GM12878 (cell line): ENCODE data around the gene SLX4IP. TPM values are rescaled to one million over a fixed set of nuclear protein-coding genes. Genes with fewer than 3 reads are reported as not detected.

Experiments
- E4F1 ChIP-seq: fragments of 450-650 bp; IDR thresholded peaks from 2 replicates; pipeline ENCODE4 v1.6.1; 2018; ENCODE audit warnings: borderline replicate concordance, mild to moderate bottlenecking; ENCODE audit not compliant: partially characterized antibody
- ETV6 ChIP-seq, 2 experiments: fragments of 450-650 bp in 1 of 2; IDR thresholded peaks in 1 of 2; conservative IDR thresholded peaks in 1 of 2; 2 replicates each; pipeline ENCODE4 v1.6.1; 2014; ENCODE audit warnings: antibody characterized with exemption in 1 of 2, borderline replicate concordance in 1 of 2, low read depth in 1 of 2, mild to moderate bottlenecking in 1 of 2, moderate library complexity in 1 of 2
- HSF1 ChIP-seq: fragments of 150-350 bp; IDR thresholded peaks from 2 replicates; pipeline ENCODE4 v1.6.1; 2014; ENCODE audit warnings: mild to moderate bottlenecking, low read depth, low read length
- JUNB ChIP-seq: IDR thresholded peaks from 2 replicates; pipeline ENCODE4 v1.6.1; 2016; ENCODE audit warnings: antibody characterized with exemption, mild to moderate bottlenecking
- KDM1A ChIP-seq: fragments of 200-600 bp; sonication (generic); IDR thresholded peaks from 2 replicates; pipeline ENCODE4 v1.6.1; 2016; ENCODE audit warnings: borderline replicate concordance
- MEF2B ChIP-seq: fragments of 450-650 bp; IDR thresholded peaks from 2 replicates; pipeline ENCODE4 v1.6.1; 2018; ENCODE audit warnings: mild to moderate bottlenecking, moderate library complexity; ENCODE audit not compliant: partially characterized antibody, poor library complexity, severe bottlenecking
- NFXL1 ChIP-seq: fragments of 450-650 bp; IDR thresholded peaks from 2 replicates; pipeline ENCODE4 v1.6.1; 2017; ENCODE audit warnings: antibody characterized with exemption, mild to moderate bottlenecking, borderline replicate concordance
- NR2C2 ChIP-seq: IDR thresholded peaks from 2 replicates; pipeline ENCODE4 v1.6.1; 2011; ENCODE audit warnings: borderline replicate concordance, low read depth; ENCODE audit not compliant: control insufficient read depth, insufficient read length
- PKNOX1 ChIP-seq: fragments of 450-650 bp; IDR thresholded peaks from 2 replicates; pipeline ENCODE4 v1.6.1; 2016; ENCODE audit warnings: mild to moderate bottlenecking
- RELA ChIP-seq: fragments of 450-650 bp; IDR thresholded peaks from 2 replicates; pipeline ENCODE4 v1.8.0; 2014; ENCODE audit warnings: borderline replicate concordance; ENCODE audit not compliant: partially characterized antibody
- RFX5 ChIP-seq: IDR thresholded peaks from 2 replicates; pipeline ENCODE4 v1.6.1; 2011; ENCODE audit warnings: low read depth, low read length, improper control_type of control experiment
- SKIL ChIP-seq: fragments of 450-650 bp; IDR thresholded peaks from 2 replicates; pipeline ENCODE4 v1.6.1; 2017; ENCODE audit warnings: mild to moderate bottlenecking, low read depth, inconsistent platforms; ENCODE audit not compliant: poor library complexity, severe bottlenecking
- SMC3 ChIP-seq: IDR thresholded peaks from 2 replicates; pipeline ENCODE4 v1.6.1; 2011; ENCODE audit warnings: low read length, improper control_type of control experiment, borderline replicate concordance
- SREBF1 ChIP-seq: IDR thresholded peaks from 2 replicates; pipeline ENCODE4 v1.6.1; 2012; ENCODE audit warnings: mild to moderate bottlenecking, low read length
- TAF1 ChIP-seq: IDR thresholded peaks from 2 replicates; pipeline ENCODE4 v1.6.1; 2011; ENCODE audit warnings: mild to moderate bottlenecking, low read depth, low read length, borderline replicate concordance
- ZBTB4 ChIP-seq: fragments of 450-650 bp; formaldehyde crosslinking; IDR thresholded peaks from 2 replicates; pipeline ENCODE4 v1.4.0; 2022; ENCODE audit warnings: mild to moderate bottlenecking, moderate library complexity
- ZSCAN29 ChIP-seq: fragments of 450-650 bp; IDR thresholded peaks from 2 replicates; pipeline ENCODE4 v1.6.1; 2017; ENCODE audit warnings: mild to moderate bottlenecking, moderate library complexity
- polyA plus RNA-seq, 11 experiments: library from polyadenylated mRNA; depleted of rRNA in 4 of 11; unstranded in 6 of 11; stranded (reverse) in 5 of 11; fragments of >200 nt; fragmentation: Nextera tagmentation in 4 of 11; fragmentation: Illumina TruSeq in 1 of 11; extraction: Ambion mirVana in 4 of 11; extraction: Trizol in 1 of 11; gene quantifications; 1 replicate in 1 of 11; 2 replicates in 10 of 11; pipeline versions ENCODE4 v1.2.1 to v1.2.3, GENCODE V29; 2011 to 2016; ENCODE audit warnings: inconsistent platforms in 2 of 11, missing spikeins in 2 of 11, low read depth in 1 of 11
- total RNA-seq, 4 experiments: library from RNA; depleted of rRNA in 3 of 4; stranded (reverse); fragments of >200 nt in 3 of 4; fragmentation: Illumina TruSeq in 1 of 4; extraction: Trizol in 1 of 4; gene quantifications; 2 replicates each; pipeline versions ENCODE4 v1.2.1 to v1.2.3, GENCODE V29; 2013 to 2021

Gene SLX4IP
- total and polyA plus RNA-seq, 10 of the 15 experiments (the other 5 are each of a cell fraction or from before 2014, with no cell fraction given): 2.2 to 11.0 (median 6.3) TPM

- TF ChIP-seq ETV6 (conservative IDR thresholded peaks at IDR 0.05 in 1 of 2, IDR thresholded peaks at IDR 0.05 in 1 of 2; ENCODE audit: borderline replicate concordance in 1 of 2, low read depth in 1 of 2) (no peak; a peak in 1 of 4 replicates), SMC3 (no peak), E4F1 (no peak), NR2C2 (no peak), ZSCAN29 (0 out of 2 replicates have a peak, but pooled peaks have one; percentile 41), HSF1 (no peak; the same call in 1 of the 2 replicates), KDM1A (no peak), JUNB (no peak), PKNOX1 (no peak), SREBF1 (no peak), SKIL (peak; percentile 17), ZBTB4 (CRISPR knock-in tag) (no peak), RELA (no peak), NFXL1 (no peak), MEF2B (no peak), TAF1 (peak; percentile 53; the same call in 1 of the 2 replicates), RFX5 (no peak; the same call in 1 of the 2 replicates)
Observed at GRCh38 chr20:10433623-10434466, 1.3 kb upstream of the SLX4IP start, which contains the start of gene MKKS (continued).
